ENCODE results near the gene PCK1.

PCK1 gene

DNA sequence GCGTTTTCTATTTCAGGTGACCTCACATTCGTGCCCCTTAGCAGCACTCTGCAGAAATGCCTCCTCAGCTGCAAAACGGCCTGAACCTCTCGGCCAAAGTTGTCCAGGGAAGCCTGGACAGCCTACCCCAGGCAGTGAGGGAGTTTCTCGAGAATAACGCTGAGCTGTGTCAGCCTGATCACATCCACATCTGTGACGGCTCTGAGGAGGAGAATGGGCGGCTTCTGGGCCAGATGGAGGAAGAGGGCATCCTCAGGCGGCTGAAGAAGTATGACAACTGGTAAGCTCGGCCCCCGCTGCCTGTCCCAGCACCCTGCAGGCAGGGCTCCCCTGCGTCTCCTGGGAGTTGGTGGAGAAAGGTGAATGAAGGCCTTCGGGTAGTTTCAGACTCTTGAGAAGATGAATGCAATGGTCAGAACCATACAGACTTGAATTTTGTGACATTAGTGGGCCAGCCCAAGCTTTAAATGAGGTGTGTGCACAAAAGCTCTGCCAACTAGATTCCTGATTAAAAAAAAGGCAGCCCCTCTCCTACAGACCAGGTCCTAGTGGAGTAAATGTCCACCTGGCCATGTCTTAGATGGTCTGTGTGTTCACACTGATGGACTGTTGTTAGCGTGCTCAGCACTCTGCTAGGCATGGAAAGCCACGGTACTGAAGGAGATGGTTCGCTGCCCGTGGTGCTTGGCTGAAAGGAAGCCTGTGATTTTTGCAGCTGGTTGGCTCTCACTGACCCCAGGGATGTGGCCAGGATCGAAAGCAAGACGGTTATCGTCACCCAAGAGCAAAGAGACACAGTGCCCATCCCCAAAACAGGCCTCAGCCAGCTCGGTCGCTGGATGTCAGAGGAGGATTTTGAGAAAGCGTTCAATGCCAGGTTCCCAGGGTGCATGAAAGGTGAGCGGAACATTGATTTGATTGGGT lies 708 bp downstream of the PCK1 start:
- no peak for DNase-seq

DNA sequence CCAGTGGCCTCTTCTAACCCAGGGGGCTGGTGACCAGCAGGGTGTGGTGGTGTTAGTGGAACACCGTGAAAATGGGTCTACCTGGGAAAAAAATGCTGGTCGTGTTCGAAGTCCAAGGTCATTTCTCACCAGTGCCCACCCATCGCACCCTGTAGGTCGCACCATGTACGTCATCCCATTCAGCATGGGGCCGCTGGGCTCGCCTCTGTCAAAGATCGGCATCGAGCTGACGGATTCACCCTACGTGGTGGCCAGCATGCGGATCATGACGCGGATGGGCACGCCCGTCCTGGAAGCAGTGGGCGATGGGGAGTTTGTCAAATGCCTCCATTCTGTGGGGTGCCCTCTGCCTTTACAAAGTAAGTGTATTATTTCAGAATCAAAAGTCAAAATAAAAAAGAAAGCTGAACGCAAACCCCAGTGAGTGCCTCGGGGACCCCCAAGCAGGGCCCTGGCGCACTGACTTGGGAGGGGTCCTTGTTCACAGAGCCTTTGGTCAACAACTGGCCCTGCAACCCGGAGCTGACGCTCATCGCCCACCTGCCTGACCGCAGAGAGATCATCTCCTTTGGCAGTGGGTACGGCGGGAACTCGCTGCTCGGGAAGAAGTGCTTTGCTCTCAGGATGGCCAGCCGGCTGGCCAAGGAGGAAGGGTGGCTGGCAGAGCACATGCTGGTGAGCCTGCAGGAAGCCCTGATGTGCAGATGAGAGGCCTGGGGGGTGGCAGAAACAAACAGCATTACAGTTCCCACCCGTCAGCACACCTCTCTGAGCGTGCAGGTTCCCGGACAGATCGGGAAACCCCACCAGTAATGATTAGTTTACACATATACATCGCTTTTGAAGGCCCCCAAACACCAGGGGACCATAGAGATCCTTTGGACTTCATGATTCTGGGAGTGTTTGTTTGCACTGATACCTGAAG lies 1.9 kb downstream of the PCK1 start:
- no peak for DNase-seq

DNA sequence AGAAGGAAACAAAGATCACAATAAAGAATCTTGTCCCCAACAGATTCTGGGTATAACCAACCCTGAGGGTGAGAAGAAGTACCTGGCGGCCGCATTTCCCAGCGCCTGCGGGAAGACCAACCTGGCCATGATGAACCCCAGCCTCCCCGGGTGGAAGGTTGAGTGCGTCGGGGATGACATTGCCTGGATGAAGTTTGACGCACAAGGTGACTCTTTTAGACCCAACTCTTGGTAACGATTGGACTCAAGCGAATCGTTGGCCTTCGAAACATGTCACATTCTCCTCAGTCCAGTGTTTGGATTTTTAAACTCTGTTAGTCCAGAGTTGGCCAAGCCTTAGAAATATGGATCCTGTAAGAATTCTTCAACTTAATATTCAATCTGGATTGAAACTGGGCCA lies 2.6 kb downstream of the PCK1 start:
- DNase-seq = no peak

DNA sequence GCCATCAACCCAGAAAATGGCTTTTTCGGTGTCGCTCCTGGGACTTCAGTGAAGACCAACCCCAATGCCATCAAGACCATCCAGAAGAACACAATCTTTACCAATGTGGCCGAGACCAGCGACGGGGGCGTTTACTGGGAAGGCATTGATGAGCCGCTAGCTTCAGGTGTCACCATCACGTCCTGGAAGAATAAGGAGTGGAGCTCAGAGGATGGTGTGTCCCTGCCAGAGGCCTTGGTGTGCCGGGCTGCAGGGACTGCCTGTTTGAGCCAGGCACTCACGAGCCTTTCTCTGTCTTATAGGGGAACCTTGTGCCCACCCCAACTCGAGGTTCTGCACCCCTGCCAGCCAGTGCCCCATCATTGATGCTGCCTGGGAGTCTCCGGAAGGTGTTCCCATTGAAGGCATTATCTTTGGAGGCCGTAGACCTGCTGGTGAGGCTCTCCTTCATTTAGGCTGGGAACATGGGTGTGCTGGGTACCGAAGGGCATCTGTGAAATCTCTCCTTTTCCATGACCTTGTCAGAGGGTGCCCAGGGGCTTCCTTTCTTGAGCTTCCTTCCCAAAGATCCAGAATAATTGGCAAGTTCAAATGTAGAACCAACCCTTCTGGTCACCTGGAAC lies 3.4 kb downstream of the PCK1 start:
- DNase-seq = no peak

DNA sequence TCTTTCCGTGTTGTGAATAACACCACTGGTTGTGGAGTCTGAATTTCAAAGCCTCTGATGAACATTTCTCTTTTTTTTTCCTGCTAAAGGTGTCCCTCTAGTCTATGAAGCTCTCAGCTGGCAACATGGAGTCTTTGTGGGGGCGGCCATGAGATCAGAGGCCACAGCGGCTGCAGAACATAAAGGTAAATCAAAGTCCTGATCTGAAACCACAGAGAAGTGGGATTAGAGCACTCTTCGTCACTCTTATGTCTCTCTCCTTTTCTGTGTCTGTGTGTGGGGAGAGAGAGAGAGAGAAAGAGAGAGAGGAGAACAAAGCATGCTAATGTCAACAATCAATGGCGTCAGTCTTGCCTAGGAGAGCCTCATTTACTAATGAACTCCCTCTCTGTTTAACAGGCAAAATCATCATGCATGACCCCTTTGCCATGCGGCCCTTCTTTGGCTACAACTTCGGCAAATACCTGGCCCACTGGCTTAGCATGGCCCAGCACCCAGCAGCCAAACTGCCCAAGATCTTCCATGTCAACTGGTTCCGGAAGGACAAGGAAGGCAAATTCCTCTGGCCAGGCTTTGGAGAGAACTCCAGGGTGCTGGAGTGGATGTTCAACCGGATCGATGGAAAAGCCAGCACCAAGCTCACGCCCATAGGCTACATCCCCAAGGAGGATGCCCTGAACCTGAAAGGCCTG lies 4.2 kb downstream of the PCK1 start:
- DNase-seq = no peak

DNA sequence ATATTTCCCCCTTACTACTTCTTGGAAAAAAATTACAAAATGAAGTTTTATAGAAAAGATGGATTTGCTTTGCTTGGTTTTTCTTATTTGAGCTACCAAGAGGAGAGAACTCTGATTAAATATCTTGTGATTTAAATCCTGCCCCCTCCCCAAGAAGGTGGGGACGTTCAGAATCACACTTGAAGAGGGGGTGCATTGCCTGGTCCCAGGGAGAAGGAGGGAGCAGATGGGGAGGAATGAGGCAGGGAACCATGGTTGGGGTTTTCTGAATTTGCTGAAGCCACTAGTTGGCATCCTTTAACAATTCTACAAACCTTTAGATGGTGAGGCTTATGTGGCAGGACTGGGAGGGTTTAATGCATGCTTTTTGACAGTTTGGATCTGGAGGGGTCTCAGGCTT lies 5.5 kb downstream of the PCK1 start:
- DNase-seq = no peak

DNA sequence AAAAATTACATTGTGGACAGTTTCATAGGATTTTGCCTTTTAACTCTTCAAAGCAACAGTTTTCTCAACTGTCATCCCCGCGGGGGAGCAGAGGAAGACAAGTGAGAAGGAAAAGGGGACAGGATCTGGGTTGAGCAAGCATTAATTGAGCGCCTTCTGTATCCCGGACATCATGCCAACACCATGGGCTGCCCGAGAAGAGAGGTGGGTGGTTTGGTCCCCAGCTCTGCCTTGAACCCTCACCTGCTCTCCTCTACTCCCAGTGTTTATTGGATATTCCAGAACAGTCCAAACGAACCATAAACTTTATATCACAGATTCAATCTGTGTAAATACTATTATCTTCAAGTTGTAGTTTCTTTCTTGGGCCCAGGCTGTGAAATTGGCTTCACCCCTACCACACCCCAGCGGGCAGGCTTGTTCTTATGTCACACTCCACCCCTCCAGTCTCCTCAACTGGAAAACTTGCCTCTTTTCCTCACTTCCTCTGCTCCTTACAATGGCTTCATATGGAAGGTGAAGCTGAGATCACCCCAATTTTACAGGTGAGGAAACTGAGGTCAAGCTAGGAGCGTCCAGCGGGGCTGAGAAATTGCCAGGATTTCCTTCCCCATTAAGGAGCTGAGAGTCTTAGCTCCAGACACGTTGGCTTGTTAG lies 6.0 kb downstream of the PCK1 start:
- no peak for DNase-seq

DNA sequence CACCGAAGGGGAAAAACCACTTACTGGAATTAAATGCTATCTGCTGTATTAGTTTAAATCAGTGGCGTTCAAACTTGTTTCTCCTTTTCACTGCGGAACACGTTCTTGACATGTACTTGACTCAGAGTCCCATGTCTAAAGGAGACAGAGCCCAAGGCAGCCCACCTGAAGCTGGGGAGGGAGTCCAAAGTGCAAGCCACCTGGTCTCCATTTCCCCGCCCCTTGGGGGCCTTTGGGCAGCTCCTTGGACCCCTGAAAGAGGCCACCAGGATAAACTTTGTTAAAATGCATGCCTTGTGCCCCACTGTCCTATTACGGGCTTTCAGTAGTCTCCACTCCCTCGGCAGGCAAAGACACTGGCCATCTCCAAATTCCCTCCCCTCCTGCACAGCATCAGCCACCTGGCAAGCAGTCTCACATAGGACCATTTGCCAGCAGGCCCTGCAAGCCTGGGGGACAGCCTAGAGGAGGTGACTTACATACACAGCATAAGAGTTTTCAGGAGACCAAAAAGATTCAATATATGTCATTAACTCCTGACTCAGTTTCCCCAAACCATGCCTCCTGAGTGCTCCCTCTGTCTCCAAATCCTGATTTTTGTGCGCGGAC lies 6.7 kb downstream of the PCK1 start:
- no peak for DNase-seq

DNA sequence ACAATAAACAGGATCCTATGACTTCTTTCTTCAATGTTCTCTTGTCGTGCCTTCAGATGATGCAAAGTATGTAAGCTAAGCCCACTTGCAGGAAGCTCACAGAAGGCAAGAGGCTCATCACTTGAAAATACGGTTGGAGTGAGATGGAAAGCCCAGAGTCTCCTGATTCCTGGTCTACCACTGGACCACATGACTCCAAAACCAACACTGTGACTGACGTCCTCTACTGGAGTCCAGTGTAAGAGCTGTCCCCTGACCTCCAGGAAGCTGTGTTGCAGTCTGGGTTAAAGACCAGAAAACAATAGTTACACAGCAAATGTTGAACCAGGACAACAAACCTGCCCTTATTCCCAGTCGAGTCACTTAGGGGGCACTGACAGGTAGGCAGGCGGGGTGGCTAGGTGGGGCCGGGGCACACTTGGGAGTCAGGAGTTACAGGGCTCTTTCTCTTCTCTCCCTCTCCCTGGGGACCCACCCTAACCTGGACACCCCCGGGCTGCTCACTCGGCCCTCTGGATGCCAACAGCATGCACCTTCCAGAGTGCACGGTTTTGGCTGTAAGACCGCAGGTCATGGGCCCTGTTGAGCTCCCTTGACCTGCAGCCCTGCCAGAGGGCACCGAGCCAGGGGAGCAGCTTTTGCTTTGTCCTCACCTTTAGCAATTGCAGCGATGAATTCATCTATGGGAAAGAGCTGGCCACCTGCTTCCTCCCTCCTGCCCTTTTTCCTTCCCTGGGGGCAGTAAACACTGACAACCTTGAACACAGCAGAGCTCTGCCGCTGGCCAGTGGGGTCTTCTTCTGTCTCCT lies 7.4 kb downstream of the PCK1 start:
- no peak for DNase-seq

DNA sequence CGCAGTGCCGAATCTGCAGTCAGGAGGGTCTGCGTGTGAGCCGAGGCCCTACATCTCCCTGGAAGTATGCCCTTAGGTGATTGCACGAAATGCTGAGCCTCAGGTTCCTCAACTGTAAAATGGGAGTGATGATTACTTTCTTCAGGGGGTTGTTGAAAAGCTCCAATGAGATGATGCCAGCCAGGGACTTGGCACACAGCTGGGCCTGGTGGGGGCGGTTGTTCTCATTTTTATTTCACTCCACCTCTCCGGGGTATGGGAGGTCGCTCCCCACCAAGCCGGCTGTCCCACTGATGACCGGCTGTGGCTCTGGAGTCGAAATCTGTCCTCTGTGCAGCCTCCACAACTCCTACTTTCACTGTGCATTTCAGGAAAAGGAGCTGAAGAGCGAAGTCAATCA lies 8.1 kb downstream of the PCK1 start:
- no peak for DNase-seq

DNA sequence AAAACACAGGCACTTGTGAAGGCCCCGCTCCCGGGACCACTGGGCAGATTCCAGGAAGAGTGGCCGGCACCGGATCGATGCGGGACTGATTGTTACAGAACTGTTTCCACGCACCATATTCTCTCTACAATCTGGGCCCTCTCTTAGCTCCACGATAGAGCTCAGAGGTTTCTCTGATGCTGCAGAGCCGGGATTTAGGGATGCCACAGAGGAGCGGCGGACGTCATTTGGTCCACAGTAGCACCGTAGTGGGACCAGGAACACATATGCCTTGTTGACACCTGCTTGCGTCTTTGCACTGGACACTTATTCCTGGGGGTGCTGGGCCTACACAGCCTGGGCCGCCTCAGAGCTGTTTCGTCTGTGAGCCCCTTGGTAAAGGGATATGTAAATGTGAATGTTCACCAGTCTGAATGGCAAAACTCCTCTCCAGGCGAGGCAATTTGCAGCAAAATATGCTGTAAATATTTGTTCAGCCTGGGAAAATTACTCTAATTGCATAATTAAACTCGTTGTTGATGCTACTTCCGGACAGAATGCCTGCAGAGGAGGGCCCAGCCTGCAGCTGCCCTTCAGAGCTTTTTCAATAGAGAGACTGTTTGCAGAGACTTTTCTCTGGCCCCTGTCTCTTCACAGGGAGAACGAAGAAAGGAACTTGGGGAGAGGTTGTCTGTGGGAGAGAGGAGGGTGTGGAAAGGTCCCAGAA lies 9.4 kb downstream of the PCK1 start:
- no peak for DNase-seq

DNA sequence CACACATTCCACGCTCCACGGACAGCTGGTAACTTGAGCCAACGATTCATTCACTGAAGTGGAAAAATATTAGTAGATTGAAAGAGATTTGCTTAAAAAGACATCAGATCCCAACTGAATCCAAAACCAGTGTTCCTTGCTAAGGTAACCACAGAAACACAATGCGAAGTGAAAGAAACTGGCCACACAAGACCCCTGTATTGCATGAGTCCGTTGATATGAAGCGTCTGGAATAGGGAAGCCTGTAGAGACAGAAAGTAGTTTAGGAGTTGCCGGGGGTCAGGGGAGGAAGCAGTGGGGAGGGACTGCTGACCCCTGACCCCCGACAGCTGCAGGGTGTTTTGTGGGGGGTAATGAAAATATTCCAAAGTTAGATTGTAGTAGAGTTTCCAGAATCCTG lies 10.0 kb downstream of the PCK1 start:
- DNase-seq = no peak

DNA sequence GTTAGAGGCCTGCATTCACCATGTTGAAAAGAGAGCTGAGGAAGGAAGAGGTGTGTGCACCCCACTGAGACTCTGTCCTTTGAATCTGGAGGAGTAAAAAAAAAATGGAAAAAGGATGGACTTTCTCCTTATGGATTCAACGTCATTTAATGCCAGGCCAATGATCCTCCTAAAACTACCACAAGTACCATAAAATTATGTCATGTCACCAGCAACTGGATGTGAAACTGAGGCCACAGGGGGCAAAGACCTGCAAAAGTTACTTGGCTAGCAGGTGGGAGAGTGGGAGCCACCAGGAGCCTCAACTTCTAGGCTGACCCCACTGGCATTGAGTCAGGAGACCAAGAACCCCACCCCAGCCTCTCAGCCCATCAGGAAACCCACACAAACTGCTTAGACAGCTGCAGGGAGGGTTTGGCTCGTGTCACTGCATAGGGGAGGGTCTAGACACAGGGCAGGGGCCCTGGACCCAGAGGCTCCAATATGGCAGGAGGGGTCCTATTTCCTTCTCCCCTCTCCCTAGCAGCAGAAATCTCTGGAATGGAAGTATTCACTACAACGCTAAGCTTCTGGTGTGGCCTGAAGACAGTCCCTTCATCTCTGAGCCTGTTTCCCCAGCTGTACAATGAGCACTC lies 11.0 kb downstream of the PCK1 start:
- no peak for DNase-seq

DNA sequence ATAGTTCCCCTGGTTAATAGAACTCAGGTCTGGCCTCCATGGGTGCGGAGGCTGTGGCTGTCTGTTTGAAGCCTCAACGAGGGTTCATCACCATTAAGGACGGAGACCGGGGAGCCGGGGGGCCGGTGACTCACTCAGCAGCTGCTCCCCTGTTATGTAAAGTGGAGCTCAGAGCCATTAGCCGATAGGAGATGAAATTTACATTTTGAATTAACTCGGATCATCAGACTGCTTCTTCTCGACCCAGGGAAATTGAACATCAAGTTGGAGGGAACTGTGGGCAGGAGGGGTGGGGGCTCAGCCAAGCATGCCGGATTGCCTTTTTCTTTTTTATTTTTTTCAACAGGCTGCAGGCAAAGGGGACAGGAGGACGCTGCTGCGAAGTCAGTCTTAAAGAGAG lies 12.3 kb downstream of the PCK1 start:
- no peak for DNase-seq

DNA sequence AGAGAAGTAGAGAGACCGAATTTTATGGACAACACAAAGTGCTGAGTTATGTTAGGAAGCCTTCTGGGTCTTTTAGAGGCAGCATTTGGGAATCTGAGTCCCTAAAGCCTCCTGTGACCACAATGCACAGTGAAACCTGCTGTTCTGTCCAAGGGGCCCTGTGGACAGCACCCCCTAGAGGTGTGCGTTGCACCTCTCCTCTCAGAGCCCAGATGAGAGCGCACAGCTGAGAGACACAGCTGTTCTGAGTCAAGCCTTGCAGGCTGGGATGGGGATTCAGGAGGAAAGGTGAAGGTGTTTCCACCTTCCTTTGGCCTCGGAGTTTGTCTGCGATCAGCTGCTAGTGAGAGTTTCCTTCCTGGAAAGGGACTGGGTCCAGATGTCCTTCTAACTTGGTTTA lies 13.0 kb downstream of the PCK1 start:
- no peak for DNase-seq

DNA sequence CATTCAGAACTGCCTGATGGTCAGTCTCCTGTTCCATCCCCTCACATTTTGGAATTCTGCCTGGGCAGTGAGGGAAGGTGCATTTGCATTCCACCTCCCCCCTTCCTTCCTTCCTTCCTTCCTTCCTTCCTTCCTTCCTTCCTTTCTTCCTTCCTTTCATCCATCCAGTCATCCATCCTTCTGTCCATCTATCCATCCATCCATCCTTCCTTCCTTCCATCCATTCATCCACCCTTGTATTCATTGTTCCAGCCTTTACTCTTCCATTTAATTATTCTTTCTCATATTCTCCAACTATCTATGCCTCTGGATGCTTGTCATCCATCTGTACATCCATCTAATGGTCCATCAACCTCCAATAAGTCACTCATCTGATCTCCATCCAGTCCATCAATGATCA lies 14.0 kb downstream of the PCK1 start:
- no peak for DNase-seq

DNA sequence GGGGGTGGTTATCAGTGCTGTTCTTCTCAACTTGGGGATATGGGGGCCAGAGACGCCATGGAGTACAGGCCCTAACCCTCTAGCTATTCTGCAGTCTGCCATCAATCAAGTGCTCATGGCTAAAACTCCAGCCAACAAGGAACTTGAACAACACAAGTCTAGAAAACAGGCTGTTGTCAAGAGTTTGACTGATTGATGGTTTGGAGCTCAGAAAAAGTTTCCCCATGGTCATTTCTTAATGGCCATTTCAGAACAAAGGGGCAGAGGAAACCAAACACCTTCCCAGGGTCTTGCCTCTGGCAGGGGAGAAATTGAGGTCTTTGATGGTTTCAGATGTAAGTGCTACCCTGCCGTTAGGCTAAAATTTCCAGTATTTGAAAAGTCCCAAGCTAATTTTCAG lies 15.1 kb downstream of the PCK1 start:
- no peak for DNase-seq

DNA sequence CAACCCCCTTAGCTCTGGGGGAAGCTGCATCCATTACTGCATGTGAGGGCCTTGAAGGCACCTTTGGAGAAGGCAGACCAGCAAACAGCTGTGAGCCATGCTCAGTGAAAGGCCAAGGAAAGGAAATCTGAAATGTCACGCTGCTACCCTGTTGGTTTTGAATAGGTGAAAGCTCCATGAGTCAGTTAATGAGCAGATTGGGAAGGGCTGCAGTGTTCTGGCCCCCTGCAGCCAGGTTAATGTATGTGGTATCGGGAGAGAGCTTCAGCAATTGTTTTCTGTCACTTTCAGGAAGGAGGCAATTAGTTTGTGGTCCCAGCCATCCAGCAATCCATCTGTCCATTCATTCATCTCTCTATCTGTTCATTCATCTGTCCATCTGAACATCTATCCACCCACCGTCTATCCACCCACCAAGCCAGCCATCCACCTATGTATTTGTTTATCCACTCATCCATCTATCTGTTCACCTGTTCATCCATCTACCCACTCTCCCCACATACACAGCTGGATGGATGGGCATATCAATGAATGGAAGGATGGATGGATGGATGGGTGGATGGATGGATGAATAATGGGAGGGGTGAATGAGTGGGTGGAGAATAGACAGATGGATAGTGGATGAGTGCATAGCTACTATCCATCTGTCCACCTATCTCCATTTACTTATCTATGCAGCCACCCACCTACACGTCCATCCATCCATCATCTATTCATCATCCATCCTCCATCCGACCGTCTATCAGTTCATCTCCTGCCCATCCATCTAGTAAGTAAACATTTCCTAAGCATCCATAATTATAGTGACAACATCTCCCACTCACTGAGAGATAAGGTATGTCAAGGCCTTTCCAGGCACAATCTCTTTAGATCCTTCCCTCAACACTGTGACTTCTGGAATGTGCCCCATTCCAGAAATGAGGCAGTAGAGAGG lies 16.0 kb downstream of the PCK1 start:
- no peak for DNase-seq

Measured in inflammatory macrophage treated with lipopolysaccharide for 4 hours (primary cell).